ENCODE data around the gene FASN. TPM values are rescaled to one million over a fixed set of nuclear protein-coding genes. Genes with fewer than 3 reads are reported as not detected.

FASN gene
- total RNA-seq, 1 experiment from 2014 or later: 372 TPM

- H3K36me3 Mint-ChIP-seq (ENCODE audit: insufficient read depth, unreplicated experiment): peaks cover 2% of the 10 kb centered on the region
- H3K27ac Mint-ChIP-seq (ENCODE audit: unreplicated experiment): no peak overlapping the region
- H3K9me3 Mint-ChIP-seq (ENCODE audit: low read depth, unreplicated experiment): no peaks in the 10 kb centered on the region
- DNase-seq: no peak
- no peak for TF ChIP-seq CTCF (IDR thresholded peaks at IDR 0.05; ENCODE audit: unreplicated experiment)
- intact Hi-C loops (cut with micrococcal nuclease; ENCODE audit: unreplicated experiment): no loop called here
- no TSS peak for BruUV-seq (replicated peaks)
- H3K4me1 Mint-ChIP-seq (ENCODE audit: low read depth, unreplicated experiment): peaks cover 7% of the 10 kb centered on the region
- H3K27me3 Mint-ChIP-seq (ENCODE audit: unreplicated experiment): no peaks in the 10 kb centered on the region
- CTCF ChIA-PET: interaction anchor here (0.6 kb wide), 1 partner anchor 17 kb away, joined by 3 read pairs; no protein-coding TSS in a partner anchor
- H3K4me3 Mint-ChIP-seq (ENCODE audit: low read depth, unreplicated experiment): no peak overlapping the region
Measured at GRCh38 chr17:82114447-82114846, 16.4 kb upstream of the FASN start.

GRCh38 chr17:82113941-82114340, 15.9 kb upstream of the FASN start:
- Mint-ChIP-seq H3K27me3 (ENCODE audit: unreplicated experiment) (no peaks in the 10 kb centered on the region), H3K9me3 (ENCODE audit: low read depth, unreplicated experiment) (no peaks in the 10 kb centered on the region), H3K36me3 (ENCODE audit: insufficient read depth, unreplicated experiment) (peaks cover 3% of the 10 kb centered on the region), H3K27ac (ENCODE audit: unreplicated experiment) (no peak overlapping the region), H3K4me3 (ENCODE audit: low read depth, unreplicated experiment) (no peak overlapping the region), H3K4me1 (ENCODE audit: low read depth, unreplicated experiment) (peaks cover 7% of the 10 kb centered on the region)
- no peak for TF ChIP-seq CTCF (IDR thresholded peaks at IDR 0.05; ENCODE audit: unreplicated experiment)
- intact Hi-C loops (cut with micrococcal nuclease; ENCODE audit: unreplicated experiment): no loop called here
- BruUV-seq (replicated peaks): no TSS peak
- CTCF ChIA-PET: interaction anchor here (0.6 kb wide), 1 partner anchor 18 kb away, joined by 3 read pairs; no protein-coding TSS in a partner anchor
- DNase-seq: no peak

GRCh38 chr17:82113422-82113821, 15.4 kb upstream of the FASN start:
- Mint-ChIP-seq H3K27me3 (ENCODE audit: unreplicated experiment) (no peaks in the 10 kb centered on the region), H3K4me3 (ENCODE audit: low read depth, unreplicated experiment) (no peak overlapping the region), H3K9me3 (ENCODE audit: low read depth, unreplicated experiment) (no peaks in the 10 kb centered on the region), H3K36me3 (ENCODE audit: insufficient read depth, unreplicated experiment) (peaks cover 9% of the 10 kb centered on the region), H3K4me1 (ENCODE audit: low read depth, unreplicated experiment) (peaks cover 7% of the 10 kb centered on the region), H3K27ac (ENCODE audit: unreplicated experiment) (no peak overlapping the region)
- TF ChIP-seq CTCF (IDR thresholded peaks at IDR 0.05; ENCODE audit: unreplicated experiment): no peak
- no peak for DNase-seq
- CTCF ChIA-PET: no interaction called here
- no TSS peak for BruUV-seq (replicated peaks)
- intact Hi-C loops (cut with micrococcal nuclease; ENCODE audit: unreplicated experiment): no loop called here

GRCh38 chr17:82112914-82113311, 14.9 kb upstream of the FASN start:
- no peak for TF ChIP-seq CTCF (IDR thresholded peaks at IDR 0.05; ENCODE audit: unreplicated experiment)
- H3K4me3 Mint-ChIP-seq (ENCODE audit: low read depth, unreplicated experiment): no peak overlapping the region
- no peak overlapping the region for H3K27ac Mint-ChIP-seq (ENCODE audit: unreplicated experiment)
- H3K9me3 Mint-ChIP-seq (ENCODE audit: low read depth, unreplicated experiment): no peaks in the 10 kb centered on the region
- CTCF ChIA-PET: no interaction called here
- DNase-seq: no peak
- BruUV-seq (replicated peaks): no TSS peak
- H3K36me3 Mint-ChIP-seq (ENCODE audit: insufficient read depth, unreplicated experiment): peaks cover 10% of the 10 kb centered on the region
- H3K4me1 Mint-ChIP-seq (ENCODE audit: low read depth, unreplicated experiment): peaks cover 7% of the 10 kb centered on the region
- H3K27me3 Mint-ChIP-seq (ENCODE audit: unreplicated experiment): no peaks in the 10 kb centered on the region
- intact Hi-C loops (cut with micrococcal nuclease; ENCODE audit: unreplicated experiment): no loop called here
